DOHH2 (cell line): Measurements from ENCODE around the gene UNC5CL.

Source experiments
- H3F3A ChIP-seq: fragments of 200-600 bp; sonication (generic), shearing (Covaris generic); 2 replicates; pipeline ENCODE4 v1.6.0; 2016; ENCODE audit warnings: antibody characterized with exemption, mild to moderate bottlenecking; ENCODE audit not compliant: control insufficient read depth, insufficient read depth
- H3K27ac ChIP-seq: fragments of 200-600 bp; sonication (generic); 2 replicates; pipeline ENCODE4 v1.5.1; 2014; ENCODE audit warnings: low read depth, mild to moderate bottlenecking, low read length, moderate library complexity
- H3K27me3 ChIP-seq: fragments of 200-600 bp; sonication (generic); 2 replicates; pipeline ENCODE4 v1.6.1; 2014; ENCODE audit warnings: mild to moderate bottlenecking, low read length, mixed read lengths; ENCODE audit not compliant: control insufficient read depth
- H3K36me3 ChIP-seq: fragments of 200-600 bp; sonication (generic); 2 replicates; pipeline ENCODE4 v1.6.1; 2014; ENCODE audit warnings: mild to moderate bottlenecking, low read length, moderate library complexity, mixed read lengths; ENCODE audit not compliant: control insufficient read depth
- H3K4me1 ChIP-seq: fragments of 200-600 bp; sonication (generic); 2 replicates; pipeline ENCODE4 v1.6.1; 2014; ENCODE audit warnings: mild to moderate bottlenecking, low read length, mixed read lengths; ENCODE audit not compliant: control insufficient read depth
- H3K4me2 ChIP-seq: fragments of 200-600 bp; sonication (generic); 2 replicates; pipeline ENCODE4 v1.6.0; 2014; ENCODE audit warnings: mild to moderate bottlenecking, low read length, moderate library complexity
- H3K4me3 ChIP-seq: fragments of 200-600 bp; sonication (generic); 2 replicates; pipeline ENCODE4 v1.5.1; 2014; ENCODE audit warnings: mild to moderate bottlenecking, low read length, mixed read lengths
- H3K79me2 ChIP-seq: fragments of 200-600 bp; sonication (generic); 2 replicates; pipeline ENCODE4 v1.6.1; 2014; ENCODE audit warnings: mild to moderate bottlenecking, low read length, mixed read lengths; ENCODE audit not compliant: control insufficient read depth
- H3K9me2 ChIP-seq: fragments of 200-600 bp; sonication (generic); replicated peaks from 2 replicates; pipeline ENCODE4 v1.6.1; 2014; ENCODE audit warnings: mild to moderate bottlenecking, low read length, mixed read lengths; ENCODE audit not compliant: control insufficient read depth
- H3K9me3 ChIP-seq: fragments of 200-600 bp; sonication (generic); 2 replicates; pipeline ENCODE4 v1.6.1; 2014; ENCODE audit warnings: antibody characterized with exemption, low read length, mixed read lengths; ENCODE audit not compliant: control insufficient read depth, insufficient read depth
- H4K20me1 ChIP-seq: fragments of 200-600 bp; sonication (generic); 2 replicates; pipeline ENCODE4 v1.6.0; 2014; ENCODE audit warnings: low read depth, mild to moderate bottlenecking, antibody characterized with exemption, low read length, moderate library complexity; ENCODE audit not compliant: control insufficient read depth, insufficient read depth
- CTCF ChIP-seq: fragments of 200-600 bp; sonication (generic); IDR thresholded peaks from one replicate; pipeline ENCODE4 v1.5.1; 2014; ENCODE audit warnings: antibody characterized with exemption, mild to moderate bottlenecking, low read depth, low read length; ENCODE audit not compliant: poor library complexity, severe bottlenecking
- EZH2phosphoT487 ChIP-seq: fragments of 200-600 bp; sonication (generic); IDR thresholded peaks from 2 replicates; pipeline ENCODE4 v1.6.1; 2017; ENCODE audit warnings: borderline replicate concordance, mild to moderate bottlenecking, antibody characterized with exemption, low read length, moderate library complexity, mixed read lengths

Gene UNC5CL

GRCh38 chr6:41056768-41057490, 17.9 kb upstream of the UNC5CL start:
- Histone ChIP-seq H3K4me2 (no peak overlapping the region), H3K27me3 (no peaks in the 10 kb centered on the region), H3K9me3 (no peaks in the 10 kb centered on the region), H3K79me2 (no peaks in the 10 kb centered on the region), H3K27ac (no peak overlapping the region), H3F3A (no peaks in the 10 kb centered on the region), H3K36me3 (no peaks in the 10 kb centered on the region), H4K20me1 (no peaks in the 10 kb centered on the region), H3K4me1 (peaks cover 23% of the 10 kb centered on the region), H3K4me3 (no peak overlapping the region), H3K9me2 (no peaks in the 10 kb centered on the region)
- TF ChIP-seq CTCF (no peak), EZH2phosphoT487 (no peak)

GRCh38 chr6:41055149-41055548, 16.1 kb upstream of the UNC5CL start:
- no peaks in the 10 kb centered on the region for H3K9me3 ChIP-seq
- TF ChIP-seq EZH2phosphoT487 (no peak), CTCF (no peak)
- H3K27me3 ChIP-seq: no peaks in the 10 kb centered on the region
- H3K9me2 ChIP-seq: no peaks in the 10 kb centered on the region
- peak overlapping the region; percentile 50 for H3K4me2 ChIP-seq
- no peaks in the 10 kb centered on the region for H4K20me1 ChIP-seq
- H3K27ac ChIP-seq: no peak overlapping the region
- H3F3A ChIP-seq: no peaks in the 10 kb centered on the region
- H3K4me3 ChIP-seq: peak overlapping the region; percentile 18; the same call in 1 of the 2 replicates
- no peaks in the 10 kb centered on the region for H3K36me3 ChIP-seq
- no peaks in the 10 kb centered on the region for H3K79me2 ChIP-seq
- H3K4me1 ChIP-seq: peaks cover 30% of the 10 kb centered on the region

GRCh38 chr6:41054511-41054910, 15.5 kb upstream of the UNC5CL start:
- TF ChIP-seq CTCF (no peak), EZH2phosphoT487 (no peak)
- Histone ChIP-seq H4K20me1 (no peaks in the 10 kb centered on the region), H3K9me2 (no peaks in the 10 kb centered on the region), H3K36me3 (no peaks in the 10 kb centered on the region), H3K4me2 (no peak overlapping the region), H3K79me2 (no peaks in the 10 kb centered on the region), H3K9me3 (no peaks in the 10 kb centered on the region), H3K27me3 (no peaks in the 10 kb centered on the region), H3F3A (no peaks in the 10 kb centered on the region), H3K27ac (no peak overlapping the region), H3K4me1 (peaks cover 30% of the 10 kb centered on the region), H3K4me3 (no peak overlapping the region)
